Measurements from ENCODE around the gene CCDC124. TPM values are rescaled to one million over a fixed set of nuclear protein-coding genes. Genes with fewer than 3 reads are reported as not detected.
A peak's percentile ranks its signal among the peaks of the same experiment; 100 is the strongest.

Gene CCDC124
- total and polyA plus RNA-seq, 2 of the 4 experiments (the other 2 are of a cell fraction) = 30.1 to 112 TPM

DNA sequence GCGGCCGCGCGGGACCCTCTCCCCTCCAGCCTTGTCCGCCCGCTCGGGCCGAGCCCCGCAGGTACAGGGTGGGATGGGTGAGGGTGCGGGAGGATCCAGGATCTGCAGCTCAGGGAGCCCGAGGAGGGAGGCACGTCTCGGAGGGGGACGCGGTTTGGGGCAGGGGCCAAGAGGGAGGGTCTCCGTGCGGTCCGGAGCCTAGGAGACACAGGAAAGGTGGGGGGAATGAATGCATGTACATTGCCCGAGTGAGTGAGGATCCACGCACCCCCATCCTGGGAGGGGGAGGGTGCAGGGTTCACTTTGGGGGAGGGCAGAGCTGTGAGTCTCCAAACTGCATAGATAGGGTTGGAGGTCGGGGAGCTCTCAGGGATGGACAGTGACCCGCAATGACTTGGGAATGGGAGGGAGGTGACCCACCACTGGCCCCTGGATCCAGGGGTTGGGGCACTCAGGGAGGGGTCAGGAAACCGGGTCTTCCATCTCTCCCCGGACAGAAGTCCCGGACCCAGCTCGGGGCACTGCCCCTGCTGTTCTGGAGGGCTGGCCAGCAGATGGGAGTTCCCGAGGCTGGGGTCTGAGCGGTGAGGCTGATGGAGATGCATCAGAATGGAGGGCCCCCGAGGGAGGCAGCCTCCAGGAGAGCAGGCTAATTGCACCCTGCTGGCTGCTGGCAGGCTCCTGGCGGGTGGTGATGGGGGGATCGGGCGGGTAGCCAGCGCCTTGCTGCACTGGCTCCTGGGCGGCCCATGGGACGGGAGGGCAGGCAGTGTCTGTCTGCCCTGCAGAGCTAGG lies 34.6 kb downstream of the CCDC124 start:
- no TSS peak for BruUV-seq (replicated peaks)
- H3K9me3 ChIP-seq (ENCODE audit: control insufficient read depth, insufficient read depth, low read length) = peaks cover 3% of the 10 kb centered on the region; the same call in 1 of the 2 replicates

More for the DNA sequence above, 34.6 kb downstream of the CCDC124 start:
- Histone ChIP-seq H2AK9ac (replicated peaks; ENCODE audit: low read depth, low read length, poor library complexity) (no peak overlapping the region), H3K23ac (ENCODE audit: low read depth, low read length) (peak overlapping the region; percentile 33; the same call in 1 of the 2 replicates), H3K9me1 (ENCODE audit: insufficient read depth, low read length) (no peaks in the 10 kb centered on the region), H4K5ac (ENCODE audit: low read depth, low read length) (no peak overlapping the region), H2BK120ac (ENCODE audit: low read depth, low read length) (no peak overlapping the region), H3K18ac (ENCODE audit: low read depth, low read length) (no peak overlapping the region), H2BK5ac (ENCODE audit: low read depth, low read length, poor library complexity, severe bottlenecking) (no peak overlapping the region), H3K4me1 (ENCODE audit: control insufficient read depth, insufficient read depth, low read length) (no peaks in the 10 kb centered on the region), H3K14ac (replicated peaks; ENCODE audit: low read depth, low read length) (no peak overlapping the region), H3K27ac (ENCODE audit: insufficient read depth, low read length) (no peak overlapping the region), H3K56ac (ENCODE audit: extremely low read depth, insufficient read depth, low read length) (no peak overlapping the region), H2AK5ac (ENCODE audit: low read depth, low read length) (no peak overlapping the region), H3K4me2 (ENCODE audit: low read depth, low read length) (peak overlapping the region; percentile 60; the same call in 1 of the 2 replicates), H3K79me1 (ENCODE audit: low read depth in 1 of 2, low read length in 2 of 2) (no peaks in the 10 kb centered on the region), H3K27me3 (ENCODE audit: control insufficient read depth, insufficient read depth, low read length) (peaks cover 60% of the 10 kb centered on the region), H3K9ac (ENCODE audit: low read depth, low read length) (no peak overlapping the region), H2BK20ac (ENCODE audit: low read depth, low read length) (no peak overlapping the region), H2AFZ (replicated peaks; ENCODE audit: low read length, poor library complexity) (peak overlapping the region; percentile 63), H3K4ac (ENCODE audit: low read depth, low read length) (no peak overlapping the region), H3K36me3 (ENCODE audit: control insufficient read depth, insufficient read depth, low read length) (no peaks in the 10 kb centered on the region), H4K91ac (ENCODE audit: insufficient read depth, low read depth, low read length) (no peak overlapping the region), H2BK15ac (ENCODE audit: low read depth, low read length) (no peak overlapping the region), H3K4me3 (ENCODE audit: insufficient read depth, low read depth, low read length) (peak overlapping the region; percentile 27; the same call in 1 of the 2 replicates), H4K20me1 (ENCODE audit: insufficient read depth, low read length) (no peaks in the 10 kb centered on the region), H4K8ac (ENCODE audit: low read depth in 2 of 2, low read length in 2 of 2) (no peak overlapping the region)
- no peak for DNase-seq
- TF ChIP-seq BHLHE40 (IDR thresholded peaks at IDR 0.05; ENCODE audit: low read depth, low read length) (no peak), MAFK (IDR thresholded peaks at IDR 0.05; ENCODE audit: low read depth, low read length) (no peak), ELK1 (IDR thresholded peaks at IDR 0.05; ENCODE audit: borderline replicate concordance, low read depth, low read length) (no peak)
- CTCF ChIA-PET = no interaction called here
- ATAC-seq (ENCODE audit: low read depth) = no peak
- POLR2A ChIA-PET (ENCODE audit: unreplicated experiment) = no interaction called here
- intact Hi-C loops (cut with micrococcal nuclease) = no loop called here
- dilution Hi-C loops (cut with HindIII; ENCODE audit: low sequenced_read_pairs, unreplicated experiment) = no loop called here
- in situ Hi-C loops (cut with MboI; ENCODE audit: low sequenced_read_pairs) = no loop called here
- 3% methylated on average over 11 of the region's 35 CpGs; no CpG with 5 or more reads in 1 of the 2 experiments for WGBS, 2 experiments (ENCODE audit: extremely low coverage in 2 of 2, insufficient read length in 1 of 2)

Measured in IMR-90 (cell line).